HG02970 (cell line): Measurements from ENCODE around the gene ST6GALNAC3.

Source experiments
- ATAC-seq: cut with Tn5 transposase; IDR thresholded peaks from one replicate; pipeline ENCODE4 v1.9.1; 2021; ENCODE audit warnings: mild to moderate bottlenecking, moderate library complexity, moderate number of reproducible peaks; ENCODE audit not compliant: unreplicated experiment, low FRiP score

Gene ST6GALNAC3

DNA sequence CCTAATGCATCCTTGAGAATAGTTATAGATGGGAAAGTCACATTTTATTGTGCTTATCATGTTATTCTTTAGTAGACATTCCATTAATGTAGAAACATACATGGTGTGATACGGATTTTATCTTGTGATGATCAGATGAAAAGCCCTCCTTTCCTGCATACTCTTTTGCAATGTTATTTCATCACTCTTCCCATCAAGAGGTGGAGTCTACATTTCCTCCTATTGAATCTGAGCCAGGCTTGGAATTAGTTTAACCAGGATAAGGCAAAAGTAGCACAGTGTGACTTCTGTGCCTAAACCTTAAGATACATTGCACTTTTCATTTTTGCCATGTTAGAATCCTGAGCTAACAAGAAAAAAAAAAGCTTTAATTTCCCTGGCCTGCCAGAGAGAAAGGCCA is 399.0 kb downstream of the ST6GALNAC3 start:
- no peak for ATAC-seq

DNA sequence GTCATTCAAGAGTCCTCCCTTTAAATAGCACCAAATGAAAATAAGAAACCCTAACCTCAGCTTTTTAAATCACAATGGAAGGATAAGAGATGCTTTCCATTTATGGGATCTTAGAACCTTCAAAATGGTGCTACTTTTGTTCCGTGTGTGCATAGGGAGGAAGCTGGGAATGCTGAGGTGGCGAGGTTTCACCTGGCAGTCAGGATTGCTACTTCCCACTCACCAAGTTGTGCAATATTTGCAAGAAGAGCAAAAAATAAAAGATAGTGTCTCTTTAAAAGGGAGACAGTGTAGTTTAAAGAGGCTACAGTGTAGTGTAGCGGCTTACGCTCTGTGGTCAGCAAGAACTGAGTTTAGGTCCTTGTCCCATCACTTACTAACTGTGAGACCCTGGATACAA is 400.4 kb downstream of the ST6GALNAC3 start:
- no peak for ATAC-seq

DNA sequence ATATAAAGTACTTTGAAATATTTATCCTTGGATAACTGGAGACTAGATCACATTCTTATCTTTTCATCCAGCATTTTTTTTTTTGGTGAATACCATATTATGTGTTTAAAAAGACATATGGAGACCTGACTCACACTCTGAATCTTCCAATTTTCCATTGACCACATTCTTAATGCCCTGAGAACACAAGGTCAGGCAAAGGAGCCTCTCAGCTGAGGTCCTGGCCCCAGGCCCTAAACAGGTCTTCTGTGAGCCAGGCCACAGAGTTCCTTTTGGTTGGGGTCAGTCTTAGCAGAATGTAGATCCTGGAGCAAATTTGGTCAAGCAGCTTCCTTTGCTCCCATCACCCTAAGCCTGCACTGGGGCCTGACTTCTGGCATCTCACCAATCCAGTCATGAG is 402.6 kb downstream of the ST6GALNAC3 start:
- ATAC-seq: no peak

DNA sequence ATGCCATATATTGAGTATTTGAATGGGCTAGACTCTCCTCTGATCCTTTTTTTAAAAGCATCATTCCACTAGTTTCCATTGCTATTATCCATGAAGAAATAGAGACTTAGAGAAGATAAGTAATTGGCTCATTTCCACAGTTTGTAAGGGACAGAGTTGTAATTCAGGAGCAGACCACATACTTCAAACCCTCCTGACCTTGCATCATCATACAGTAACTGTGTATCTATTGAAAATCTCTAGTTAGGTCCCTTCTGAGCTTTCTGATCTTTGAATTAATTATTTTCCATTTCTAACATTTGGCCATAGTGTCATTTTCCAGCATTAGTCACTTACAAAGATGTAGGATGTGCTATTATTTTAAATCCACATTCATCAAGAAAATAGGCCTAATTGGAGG is 406.3 kb downstream of the ST6GALNAC3 start:
- no peak for ATAC-seq

DNA sequence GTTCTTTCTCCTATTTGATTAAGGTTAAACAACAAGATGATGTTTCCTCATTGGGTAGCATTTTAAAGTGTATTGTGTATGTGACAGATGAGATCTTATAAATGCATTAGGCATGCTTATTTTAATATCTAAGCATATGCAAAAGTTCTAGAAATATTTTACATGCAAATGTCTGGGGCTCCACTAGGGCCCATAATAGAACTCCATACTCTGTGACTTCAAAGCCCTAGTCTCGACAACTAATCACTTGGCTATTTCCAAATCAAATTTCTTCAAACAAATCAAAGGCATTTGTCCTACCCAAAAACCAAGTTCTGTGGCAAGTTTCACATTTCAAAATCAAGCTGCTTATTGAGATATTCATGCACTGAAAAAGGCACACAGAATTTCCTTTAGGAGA is 407.1 kb downstream of the ST6GALNAC3 start:
- no peak for ATAC-seq

DNA sequence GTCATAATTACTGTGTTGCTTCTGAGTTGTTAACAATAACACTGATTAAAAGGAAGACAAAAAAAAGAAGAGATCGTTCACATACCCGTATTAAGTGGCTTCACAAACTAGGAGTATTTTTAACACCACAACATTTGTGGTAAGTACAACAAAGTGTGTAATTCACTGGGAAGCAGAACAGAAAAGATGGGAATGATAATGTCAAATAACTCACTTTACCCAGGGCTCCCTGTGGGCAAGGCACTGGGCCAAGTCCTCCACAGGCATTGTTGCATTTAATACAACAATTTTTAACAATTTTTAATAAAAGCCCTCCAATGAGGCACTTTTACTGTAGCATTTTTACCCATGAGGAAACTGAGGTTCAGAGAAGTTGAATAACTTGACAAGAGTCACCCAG is 407.7 kb downstream of the ST6GALNAC3 start:
- ATAC-seq: no peak

DNA sequence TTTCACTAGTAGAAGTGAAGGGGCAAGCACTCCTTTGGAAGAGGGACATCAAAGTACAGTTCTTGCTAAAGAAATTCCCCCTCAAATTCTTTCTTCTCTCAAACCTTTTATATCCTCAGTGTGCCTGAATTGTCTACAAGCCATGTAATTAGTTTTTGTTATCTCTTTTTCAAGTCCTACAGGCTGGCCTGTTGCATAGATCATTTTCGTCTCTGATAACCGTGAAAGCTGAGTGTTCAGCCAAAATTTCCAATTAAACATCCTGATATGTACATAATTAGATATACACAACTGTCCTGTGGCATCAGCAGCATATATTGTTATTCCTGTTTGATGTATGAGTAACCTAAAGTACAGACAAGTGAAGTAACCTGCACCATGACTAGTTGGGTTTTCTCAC is 417.2 kb downstream of the ST6GALNAC3 start:
- no peak for ATAC-seq

DNA sequence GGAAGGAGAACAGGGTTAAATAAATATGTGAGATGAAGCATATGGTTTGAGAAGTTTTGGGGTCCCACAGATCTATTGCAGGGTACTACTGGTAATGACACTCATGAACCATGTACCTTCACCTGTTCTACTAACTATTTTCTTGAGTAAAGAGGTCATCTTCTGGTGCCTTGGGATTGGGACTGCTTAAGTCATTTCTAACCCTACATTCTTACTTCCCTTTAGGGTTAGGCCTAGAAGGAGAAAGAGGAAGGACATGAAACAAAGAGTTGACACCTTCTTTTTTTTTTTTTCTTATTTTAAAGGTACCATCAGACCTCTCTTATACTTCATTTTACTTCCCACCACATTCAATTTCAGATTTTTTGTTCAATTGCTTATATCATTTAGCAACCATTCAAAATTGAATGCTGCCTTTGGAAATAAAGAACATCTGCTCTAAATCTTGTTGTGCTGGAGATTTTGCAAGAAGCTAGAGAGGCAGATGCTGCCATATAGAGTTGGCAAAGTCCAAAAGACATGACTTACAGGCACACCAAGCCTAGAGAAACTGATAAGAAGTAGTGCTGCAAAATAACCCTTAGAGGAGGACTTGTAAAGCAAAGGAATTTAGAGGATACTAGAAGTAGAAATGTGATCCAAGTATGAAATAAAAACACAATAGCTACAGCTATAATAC is 418.3 kb downstream of the ST6GALNAC3 start:
- no peak for ATAC-seq

DNA sequence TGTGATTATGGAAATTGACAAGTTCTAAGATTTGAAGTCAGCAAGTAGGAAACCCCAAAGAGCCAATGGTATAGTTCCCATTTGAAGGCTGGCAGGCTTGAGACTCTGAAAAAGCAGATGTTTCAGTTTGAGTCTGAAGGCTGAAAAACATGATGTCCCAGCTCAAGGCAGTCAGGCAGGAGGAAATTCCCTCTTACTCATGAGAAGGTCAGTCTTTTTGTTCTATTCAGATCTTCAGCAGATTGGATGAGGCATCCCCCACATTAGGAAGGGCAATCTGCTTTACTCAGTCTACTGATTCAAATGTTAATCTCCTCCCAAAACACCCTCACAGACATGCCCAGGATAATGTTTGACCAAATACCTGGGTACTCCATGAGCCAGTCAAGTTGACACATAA is 420.3 kb downstream of the ST6GALNAC3 start:
- no peak for ATAC-seq

DNA sequence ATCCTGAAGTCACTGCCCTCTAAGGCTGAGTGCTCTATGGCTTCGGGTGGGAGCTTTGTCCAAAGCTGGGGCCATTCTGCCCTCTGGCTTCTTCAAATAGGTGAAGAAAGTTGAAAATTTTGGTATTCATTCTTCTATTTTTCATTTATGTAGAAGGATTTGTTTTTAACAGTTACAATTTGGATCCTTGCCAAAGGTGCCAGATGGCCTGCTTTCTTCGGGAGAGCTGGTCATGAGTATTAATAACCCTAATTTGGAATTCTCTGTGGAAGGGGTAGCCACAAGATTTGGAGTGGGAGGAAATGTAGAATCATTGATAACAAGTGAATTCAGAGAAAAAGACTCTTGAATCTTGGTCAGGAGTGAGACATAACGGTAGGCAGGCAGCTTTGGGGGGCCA is 422.3 kb downstream of the ST6GALNAC3 start:
- no peak for ATAC-seq

DNA sequence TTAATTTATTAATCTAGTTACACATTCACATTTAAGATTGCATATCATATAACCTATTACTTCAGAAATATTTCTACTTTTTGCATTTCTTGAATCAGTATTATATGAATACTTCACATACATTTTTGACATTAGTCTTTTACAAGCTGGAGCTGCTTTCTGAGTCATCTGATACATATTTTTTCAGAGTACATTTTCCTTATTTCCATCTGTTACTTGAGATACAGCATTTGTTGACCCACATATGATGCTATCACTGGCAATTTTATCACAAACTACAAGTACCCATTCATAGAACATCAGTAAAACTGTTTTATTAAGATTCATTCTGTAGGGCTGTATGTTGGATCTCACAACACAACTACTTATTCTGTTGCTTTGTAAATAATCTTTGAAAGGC is 425.6 kb downstream of the ST6GALNAC3 start:
- ATAC-seq: no peak

DNA sequence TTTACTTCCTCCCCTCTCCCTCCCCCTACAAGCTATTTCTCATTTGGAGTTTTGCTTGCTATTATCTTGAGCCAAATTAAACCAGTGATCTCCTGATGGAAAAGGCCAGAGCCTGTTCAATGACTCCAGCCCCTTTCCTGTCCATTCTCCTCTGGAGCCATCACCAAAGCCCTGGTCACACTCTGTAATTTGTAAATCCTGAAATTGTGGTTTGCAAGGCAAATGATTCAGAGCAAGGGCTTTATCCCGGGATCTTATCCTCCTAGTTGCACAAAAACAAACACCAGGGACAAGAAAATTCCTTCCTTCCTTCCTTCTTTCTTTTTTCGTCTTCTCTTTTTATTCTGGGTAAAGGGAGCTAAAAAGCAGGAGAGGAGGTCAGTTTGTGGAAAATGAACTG is 426.6 kb downstream of the ST6GALNAC3 start:
- no peak for ATAC-seq

DNA sequence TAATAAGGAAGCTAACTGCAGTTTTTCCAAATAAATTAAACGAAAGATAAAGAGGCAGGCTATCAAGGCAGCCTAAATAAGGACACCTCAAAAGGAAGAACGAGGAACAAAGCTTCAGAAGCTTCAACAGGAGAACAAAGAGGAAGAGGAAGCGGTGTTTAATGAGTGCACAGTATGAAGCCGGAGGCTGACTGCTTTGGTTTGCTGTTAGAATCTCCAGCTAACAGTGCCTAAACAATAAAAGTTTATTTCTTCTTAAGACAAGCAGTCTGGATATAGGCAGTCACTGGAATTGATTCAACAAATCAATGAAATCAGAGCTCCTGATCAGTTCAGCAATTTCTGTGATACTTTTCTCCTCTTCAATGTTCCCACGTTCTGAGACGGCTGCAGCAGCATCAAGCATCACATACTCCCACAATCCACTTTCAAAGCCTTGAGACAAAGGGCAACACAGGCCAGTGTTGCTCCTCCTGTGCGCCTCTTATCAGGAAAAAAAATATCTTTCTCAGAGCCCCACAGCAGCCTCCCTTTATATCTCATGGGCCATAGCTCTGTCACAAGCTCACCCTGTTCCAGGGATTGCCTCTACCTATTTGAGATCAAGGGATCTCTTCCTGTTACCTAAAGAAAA is 427.2 kb downstream of the ST6GALNAC3 start:
- no peak for ATAC-seq

DNA sequence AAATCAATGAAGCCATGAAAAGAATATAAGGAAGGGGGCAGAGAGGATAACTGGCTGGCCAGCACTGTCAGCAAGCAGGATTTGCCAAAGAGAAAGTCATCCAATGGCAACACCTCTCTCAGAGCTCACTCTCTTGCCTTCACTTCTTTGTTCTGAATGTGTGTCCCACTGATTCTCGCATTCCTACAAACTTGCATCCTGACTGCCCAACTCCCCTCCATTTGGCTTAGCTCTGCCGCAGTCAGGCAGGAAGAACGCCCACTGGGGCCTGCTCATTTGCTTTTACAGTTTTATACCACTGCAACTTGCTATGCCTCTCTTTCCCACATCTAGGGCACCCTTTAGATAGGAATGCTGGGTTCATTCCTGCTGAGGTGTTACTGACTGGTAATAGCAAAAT is 428.6 kb downstream of the ST6GALNAC3 start:
- ATAC-seq: no peak

DNA sequence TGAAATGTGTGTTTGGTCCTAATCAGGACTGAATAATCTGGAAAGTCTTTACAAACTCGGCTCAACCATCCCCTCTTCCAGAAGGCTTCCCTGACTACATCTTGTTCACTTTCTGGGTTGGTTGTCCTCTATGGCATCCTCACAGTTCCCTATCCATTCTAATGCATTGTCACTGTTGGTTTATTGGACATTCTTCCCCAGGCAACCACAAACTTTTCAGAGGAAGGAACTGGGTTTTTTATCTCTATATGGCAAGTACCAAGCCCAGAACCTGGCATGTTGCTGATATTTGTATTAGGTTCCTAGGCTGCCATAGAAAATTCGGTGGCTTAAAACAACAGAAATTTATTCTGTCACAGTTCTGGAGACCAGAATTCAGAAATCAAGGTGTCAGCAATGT is 429.2 kb downstream of the ST6GALNAC3 start:
- no peak for ATAC-seq

DNA sequence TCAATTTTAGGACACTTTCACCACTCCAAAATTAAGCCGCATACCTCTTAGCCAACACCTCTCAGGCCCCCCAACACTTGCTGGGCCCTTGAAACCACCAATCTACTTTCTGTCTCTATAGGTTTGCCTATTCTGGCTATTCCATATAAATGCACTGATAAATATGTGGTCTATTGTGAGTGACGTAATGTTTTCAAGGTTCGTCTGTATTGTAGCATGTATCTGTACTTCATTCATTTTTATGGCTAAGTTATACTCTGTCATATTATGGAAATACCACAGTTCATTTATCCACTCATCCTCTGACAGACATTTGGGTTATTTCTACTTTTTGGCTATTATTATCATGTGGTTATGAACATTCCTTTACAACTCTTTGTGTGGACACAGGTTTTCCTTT is 432.8 kb downstream of the ST6GALNAC3 start:
- ATAC-seq: no peak

DNA sequence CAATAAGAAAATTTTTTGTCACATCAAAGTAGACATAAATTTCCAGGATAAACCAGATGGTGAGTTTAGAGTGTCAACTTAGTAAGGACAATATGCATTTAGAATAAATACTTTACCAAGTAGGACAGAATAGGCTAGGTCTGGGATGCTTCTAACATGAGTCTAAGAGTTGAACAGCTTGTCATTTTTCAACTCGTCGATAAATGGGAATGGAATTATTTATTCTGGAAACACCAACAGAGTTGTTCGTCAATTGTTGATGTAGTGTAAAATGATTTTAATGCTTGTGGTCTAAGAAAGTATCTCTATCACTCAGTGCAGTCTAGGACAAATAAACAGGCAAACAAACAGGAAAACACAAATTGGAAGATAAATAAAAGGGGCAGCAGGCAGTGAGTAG is 434.3 kb downstream of the ST6GALNAC3 start:
- no peak for ATAC-seq

DNA sequence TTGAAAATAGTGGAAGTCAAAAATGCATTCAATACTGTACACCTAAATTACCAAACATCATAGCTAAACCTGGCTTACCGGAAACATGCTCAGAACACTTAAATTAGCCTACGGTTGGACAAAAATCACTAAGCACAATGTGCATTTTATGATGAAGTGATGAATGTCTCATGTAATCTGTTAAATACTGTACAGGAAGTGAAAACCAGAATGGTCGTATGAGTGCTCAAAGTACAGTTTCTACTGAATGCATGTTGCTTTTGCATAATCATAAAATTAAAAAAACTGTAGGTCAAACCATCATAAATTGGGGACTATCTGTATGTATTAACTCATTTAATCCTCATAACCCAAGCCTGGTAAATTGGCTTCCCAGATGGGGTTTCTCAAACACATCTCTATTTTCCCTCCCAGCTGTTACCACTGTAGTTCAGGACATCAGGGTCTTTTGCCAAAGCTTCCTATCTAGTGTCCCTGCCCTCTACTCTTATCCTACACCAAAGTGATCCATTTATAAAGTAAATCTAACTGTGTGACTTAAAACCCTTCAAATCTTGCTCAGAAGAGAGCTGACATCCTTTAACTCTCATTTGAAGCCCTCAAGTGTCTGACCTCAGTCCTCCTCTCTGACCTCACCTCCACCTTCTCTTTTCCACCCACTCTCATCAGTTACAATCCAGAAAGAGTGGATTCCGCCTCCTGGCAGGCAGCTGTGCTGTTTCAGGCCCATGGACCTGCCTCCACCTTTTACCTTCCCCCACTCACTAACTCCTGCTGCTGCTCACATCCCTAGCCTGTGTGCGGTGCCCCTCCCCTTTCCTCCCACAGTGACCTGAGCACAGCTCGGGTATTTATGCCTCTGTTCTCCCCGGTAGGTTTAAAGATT is 436.4 kb downstream of the ST6GALNAC3 start:
- ATAC-seq: no peak

DNA sequence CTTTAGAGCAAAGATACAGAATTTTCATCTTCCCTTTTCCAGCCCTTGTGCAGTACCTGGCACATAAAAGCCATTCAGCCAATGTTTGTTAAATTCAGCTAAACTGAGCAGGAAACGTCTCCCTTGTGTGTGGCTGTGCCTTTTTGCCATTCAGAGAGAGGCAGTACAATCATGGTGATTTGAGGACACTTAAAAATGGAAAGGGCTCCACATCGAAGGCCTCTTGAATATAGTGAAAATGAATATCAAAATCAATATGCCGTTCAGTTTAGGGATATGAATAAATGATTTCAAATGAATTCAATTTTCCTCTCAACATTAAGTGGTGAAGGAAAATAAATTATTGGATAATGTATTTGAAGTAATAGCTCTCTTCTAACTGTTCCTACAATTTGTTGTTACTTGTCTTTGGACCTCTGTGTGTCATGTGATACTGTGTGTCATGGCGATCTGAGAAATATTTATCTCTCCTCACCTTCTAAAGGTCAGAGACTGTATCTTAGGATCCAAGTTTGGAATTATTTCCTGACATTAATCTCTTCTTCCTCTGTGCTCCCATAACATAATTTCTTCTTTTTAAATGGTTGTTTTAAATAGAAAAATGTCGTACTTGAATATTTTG is 437.1 kb downstream of the ST6GALNAC3 start:
- no peak for ATAC-seq

DNA sequence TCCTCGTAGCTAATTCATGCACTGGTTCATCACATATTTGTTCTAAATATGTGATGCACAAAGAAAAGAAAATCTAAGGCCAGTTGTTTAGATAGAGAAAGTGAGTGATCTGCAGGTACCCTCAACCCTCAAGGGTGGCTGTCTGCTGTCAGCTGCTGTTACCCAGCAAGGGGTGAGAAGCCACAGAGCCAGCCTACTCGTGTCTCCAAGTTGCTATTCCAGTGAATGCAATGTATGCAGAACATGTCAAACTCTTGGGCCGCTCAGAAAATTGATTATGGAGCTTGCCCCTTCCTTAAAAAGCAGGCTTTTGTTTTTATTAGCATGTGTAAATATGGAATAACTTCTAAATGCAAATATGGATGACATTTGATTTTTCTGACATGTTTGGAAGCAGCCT is 456.4 kb downstream of the ST6GALNAC3 start:
- ATAC-seq: no peak

DNA sequence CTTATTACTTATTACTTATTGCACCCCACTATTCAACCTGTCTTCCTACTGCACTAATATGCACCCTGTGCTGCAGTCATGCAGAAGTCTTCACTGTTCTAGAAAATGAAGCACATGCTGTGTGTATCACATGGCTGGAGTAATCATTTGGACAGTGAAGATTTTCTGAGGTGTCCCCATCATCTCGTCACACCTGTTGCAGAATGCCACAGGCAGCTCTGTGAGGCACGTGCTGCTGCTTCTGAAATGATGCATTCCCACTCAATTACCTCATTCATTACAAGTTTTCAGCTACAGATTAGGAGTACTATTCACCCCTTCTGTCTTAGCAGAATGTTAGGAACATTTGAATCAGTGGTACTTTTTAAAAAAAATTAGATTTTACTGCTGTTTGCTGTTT is 467.1 kb downstream of the ST6GALNAC3 start:
- ATAC-seq: no peak
